Activated CD4-positive, alpha-beta memory T cell treated with anti-CD3 and anti-CD28 coated beads, Interleukin-2, amount 10 ng/mL, durations not matched to agents 7 days and 5 days (primary cell): Measurements from ENCODE around the gene DCTN1. TPM values are rescaled to one million over a fixed set of nuclear protein-coding genes. Genes with fewer than 3 reads are reported as not detected.
A peak's percentile ranks its signal among the peaks of the same experiment; 100 is the strongest.
"Not testable (repeated sequence)": the region's sequence is repeated elsewhere in the genome, so short reads cannot be mapped to it uniquely, and the experiment has no call there.

Experiments used
- CTCF ChIA-PET: fragments of 350-600 bp; sonication (Branson Sonifier 250); formaldehyde crosslinking; loops from one replicate; lab custom pipeline; 2021; ENCODE audit warnings: antibody characterized with exemption, inconsistent platforms; lab: Charles Lee
- POLR2A ChIA-PET: fragments of 350-600 bp; sonication (Branson Sonifier 250); formaldehyde crosslinking; loops from one replicate; lab custom pipeline; 2021; ENCODE audit warnings: antibody characterized with exemption; lab: Charles Lee
- DNase-seq: peaks from one replicate; pipeline ENCODE4 v3.0.0-alpha.2; 2020
- H3K27ac Mint-ChIP-seq: one replicate; pipeline ENCODE4 v1.8.0; 2021; ENCODE audit warnings: mild to moderate bottlenecking, mixed read lengths
- H3K27me3 Mint-ChIP-seq: one replicate; pipeline ENCODE4 v1.8.0; 2021; ENCODE audit warnings: mixed read lengths
- H3K36me3 Mint-ChIP-seq: one replicate; pipeline ENCODE4 v1.8.0; 2021; ENCODE audit warnings: low read depth, mixed read lengths
- H3K4me1 Mint-ChIP-seq: one replicate; pipeline ENCODE4 v1.8.0; 2021; ENCODE audit warnings: mixed read lengths
- H3K4me3 Mint-ChIP-seq: one replicate; pipeline ENCODE4 v1.8.0; 2021; ENCODE audit warnings: mild to moderate bottlenecking, mixed read lengths
- H3K9me3 Mint-ChIP-seq: one replicate; pipeline ENCODE4 v1.8.0; 2021; ENCODE audit warnings: mixed read lengths
- total RNA-seq, 2 experiments: library from RNA; stranded (reverse); gene quantifications; one replicate each; pipeline ENCODE4 v1.2.3, GENCODE V29; 2021

Gene DCTN1
- total RNA-seq = 10 to 100 TPM; 88.9 to 99.7 TPM

- POLR2A ChIA-PET = interaction anchor here (0.8 to 1.2 kb wide), 2 partner anchors 9 to 11 kb away, joined by 3 to 4 read pairs; no protein-coding TSS in a partner anchor
Observed at GRCh38 chr2:74379851-74380789, at the start of gene DCTN1. Gene DCTN1, minus strand, starts transcription at chr2:74380311. Its CDS starts 274 bp downstream, at chr2:74380037.

DNA sequence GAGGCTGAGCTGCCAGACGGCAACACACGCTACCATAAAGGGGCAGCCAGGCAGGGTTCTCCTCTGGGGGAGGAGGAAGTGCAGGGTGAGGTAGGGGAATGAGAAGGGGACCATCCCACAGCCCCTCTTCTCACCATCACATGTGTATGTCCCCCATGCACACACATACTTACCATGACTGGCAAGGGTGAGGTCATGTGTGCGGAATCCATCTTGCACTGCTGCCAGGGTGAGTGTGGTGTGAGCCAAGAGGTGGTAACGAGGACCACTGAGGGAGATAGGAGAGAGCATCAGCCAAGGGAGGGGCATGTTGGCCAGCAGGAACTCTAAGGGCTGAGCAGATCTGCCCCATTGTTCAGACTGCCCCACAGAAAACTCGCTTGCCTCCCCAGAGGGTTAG lies 48.6 kb upstream of the DCTN1 start:
- Mint-ChIP-seq H3K4me3 (no peak overlapping the region), H3K27me3 (no peaks in the 10 kb centered on the region), H3K27ac (no peak overlapping the region), H3K36me3 (peaks cover 18% of the 10 kb centered on the region), H3K4me1 (peaks cover 3% of the 10 kb centered on the region), H3K9me3 (no peaks in the 10 kb centered on the region)
- ChIA-PET POLR2A (no interaction called here), CTCF (no interaction called here)
- no peak for DNase-seq

More at GRCh38 chr2:74379851-74380789, at the start of gene DCTN1:
- CTCF ChIA-PET = interaction anchor here (1.1 to 1.5 kb wide), 3 partner anchors 11 to 130 kb away, joined by 3 to 4 read pairs (median 3); no protein-coding TSS in a partner anchor
- H3K27me3 Mint-ChIP-seq = no peaks in the 10 kb centered on the region
- H3K4me3 Mint-ChIP-seq = no peak within 1 kb of the TSS
- no peak for DNase-seq
- no peak within 1 kb of the TSS for H3K27ac Mint-ChIP-seq
- H3K4me1 Mint-ChIP-seq = peaks cover 22% of the 10 kb centered on the region
- H3K9me3 Mint-ChIP-seq = no peaks in the 10 kb centered on the region
- H3K36me3 Mint-ChIP-seq = peaks cover 18% of the 10 kb centered on the region

DNA sequence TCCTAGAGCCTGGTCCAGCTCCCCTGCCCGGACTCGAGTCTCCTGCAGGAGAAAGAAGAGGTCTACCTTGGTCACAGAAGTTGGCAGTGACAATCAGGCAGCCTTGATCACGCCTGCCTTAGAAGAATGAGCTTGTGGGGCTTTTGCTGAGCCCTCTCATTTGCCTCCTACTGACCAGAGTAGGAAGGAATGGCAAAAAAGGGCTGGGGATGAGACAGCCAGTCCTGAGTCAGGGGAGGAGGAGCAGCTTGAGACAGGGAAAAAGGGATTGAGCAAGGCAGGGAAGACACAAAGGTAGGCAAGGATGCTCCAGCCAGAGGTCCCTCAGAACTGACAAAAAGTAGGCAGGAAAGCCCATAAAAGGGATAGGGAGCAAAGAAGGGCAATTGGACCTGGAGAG lies 47.4 kb upstream of the DCTN1 start:
- H3K4me1 Mint-ChIP-seq = peaks cover 14% of the 10 kb centered on the region
- DNase-seq = no peak
- peaks cover 28% of the 10 kb centered on the region for H3K36me3 Mint-ChIP-seq
- H3K27ac Mint-ChIP-seq = no peak overlapping the region
- ChIA-PET POLR2A (interaction anchor here (1.1 kb wide), 1 partner anchor 27 kb away, joined by 3 read pairs; the partner anchor contains the start of gene INO80B), CTCF (no interaction called here)
- no peak overlapping the region for H3K4me3 Mint-ChIP-seq
- H3K9me3 Mint-ChIP-seq = no peaks in the 10 kb centered on the region
- H3K27me3 Mint-ChIP-seq = no peaks in the 10 kb centered on the region

- Mint-ChIP-seq H3K9me3 (no peaks in the 10 kb centered on the region), H3K27ac (no peak overlapping the region), H3K36me3 (peaks cover 29% of the 10 kb centered on the region), H3K4me3 (no peak overlapping the region), H3K4me1 (peaks cover 21% of the 10 kb centered on the region), H3K27me3 (no peaks in the 10 kb centered on the region)
- no peak for DNase-seq
- POLR2A ChIA-PET = no interaction called here
- CTCF ChIA-PET = no interaction called here
Observed at GRCh38 chr2:74426181-74426758, 46.2 kb upstream of the DCTN1 start.

DNA sequence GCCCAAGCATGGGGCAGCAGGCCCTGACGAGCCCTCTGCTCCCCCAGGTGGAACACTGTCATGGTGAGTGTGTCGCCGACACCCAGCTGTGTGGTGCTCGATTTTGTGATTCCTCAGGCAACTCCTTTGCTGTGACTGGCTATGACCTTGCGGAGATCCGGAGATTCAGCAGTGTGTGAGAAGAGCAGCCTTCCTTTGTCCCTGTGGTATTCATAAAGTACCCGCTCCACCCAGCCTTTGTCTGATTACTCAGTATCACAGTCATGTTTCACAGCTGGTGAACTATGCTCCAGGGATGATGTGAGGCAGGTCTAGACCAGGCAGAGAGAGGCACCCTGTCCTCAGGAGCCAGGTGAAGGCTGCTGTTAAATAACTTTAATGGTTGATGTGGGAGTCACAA lies 45.4 kb upstream of the DCTN1 start:
- H3K4me3 Mint-ChIP-seq = no peak overlapping the region
- no peaks in the 10 kb centered on the region for H3K27me3 Mint-ChIP-seq
- no peaks in the 10 kb centered on the region for H3K9me3 Mint-ChIP-seq
- H3K27ac Mint-ChIP-seq = no peak overlapping the region
- POLR2A ChIA-PET = no interaction called here
- H3K36me3 Mint-ChIP-seq = peaks cover 32% of the 10 kb centered on the region
- DNase-seq = no peak
- peaks cover 25% of the 10 kb centered on the region for H3K4me1 Mint-ChIP-seq
- CTCF ChIA-PET = no interaction called here

DNA sequence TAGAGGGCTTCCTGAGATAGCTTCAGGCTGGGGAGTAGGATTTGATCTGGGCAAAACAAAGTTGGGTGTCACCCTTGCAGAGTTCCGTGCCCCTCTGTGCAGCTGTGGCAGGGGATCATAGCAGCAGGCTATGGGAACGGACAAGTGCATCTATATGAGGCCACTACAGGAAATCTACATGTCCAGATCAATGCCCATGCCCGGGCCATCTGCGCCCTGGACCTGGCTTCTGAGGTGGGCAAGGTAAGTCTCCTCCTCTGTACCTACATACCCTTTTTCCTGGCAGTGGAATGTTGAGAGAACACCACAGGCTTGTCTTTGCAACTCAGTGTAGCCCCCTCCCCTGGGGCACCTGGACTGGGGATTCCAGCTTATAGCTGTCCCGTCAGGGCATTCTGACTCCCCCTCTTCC lies 44.9 kb upstream of the DCTN1 start:
- Mint-ChIP-seq H3K9me3 (no peaks in the 10 kb centered on the region), H3K27ac (no peak overlapping the region), H3K4me3 (no peak overlapping the region), H3K27me3 (peaks cover 4% of the 10 kb centered on the region), H3K36me3 (peaks cover 32% of the 10 kb centered on the region), H3K4me1 (peaks cover 29% of the 10 kb centered on the region)
- ChIA-PET CTCF (no interaction called here), POLR2A (interaction anchor here (0.6 kb wide), 1 partner anchor 120 kb away, joined by 3 read pairs; no protein-coding TSS in a partner anchor)
- no peak for DNase-seq

GRCh38 chr2:74424139-74424992 lies 44.3 kb upstream of the DCTN1 start:
- Mint-ChIP-seq H3K36me3 (peaks cover 32% of the 10 kb centered on the region), H3K4me1 (peaks cover 29% of the 10 kb centered on the region), H3K4me3 (no peak overlapping the region), H3K27me3 (peaks cover 4% of the 10 kb centered on the region), H3K27ac (no peak overlapping the region), H3K9me3 (no peaks in the 10 kb centered on the region)
- no peak for DNase-seq
- POLR2A ChIA-PET = interaction anchor here (0.6 kb wide), 1 partner anchor 120 kb away, joined by 3 read pairs; no protein-coding TSS in a partner anchor
- CTCF ChIA-PET = no interaction called here

DNA sequence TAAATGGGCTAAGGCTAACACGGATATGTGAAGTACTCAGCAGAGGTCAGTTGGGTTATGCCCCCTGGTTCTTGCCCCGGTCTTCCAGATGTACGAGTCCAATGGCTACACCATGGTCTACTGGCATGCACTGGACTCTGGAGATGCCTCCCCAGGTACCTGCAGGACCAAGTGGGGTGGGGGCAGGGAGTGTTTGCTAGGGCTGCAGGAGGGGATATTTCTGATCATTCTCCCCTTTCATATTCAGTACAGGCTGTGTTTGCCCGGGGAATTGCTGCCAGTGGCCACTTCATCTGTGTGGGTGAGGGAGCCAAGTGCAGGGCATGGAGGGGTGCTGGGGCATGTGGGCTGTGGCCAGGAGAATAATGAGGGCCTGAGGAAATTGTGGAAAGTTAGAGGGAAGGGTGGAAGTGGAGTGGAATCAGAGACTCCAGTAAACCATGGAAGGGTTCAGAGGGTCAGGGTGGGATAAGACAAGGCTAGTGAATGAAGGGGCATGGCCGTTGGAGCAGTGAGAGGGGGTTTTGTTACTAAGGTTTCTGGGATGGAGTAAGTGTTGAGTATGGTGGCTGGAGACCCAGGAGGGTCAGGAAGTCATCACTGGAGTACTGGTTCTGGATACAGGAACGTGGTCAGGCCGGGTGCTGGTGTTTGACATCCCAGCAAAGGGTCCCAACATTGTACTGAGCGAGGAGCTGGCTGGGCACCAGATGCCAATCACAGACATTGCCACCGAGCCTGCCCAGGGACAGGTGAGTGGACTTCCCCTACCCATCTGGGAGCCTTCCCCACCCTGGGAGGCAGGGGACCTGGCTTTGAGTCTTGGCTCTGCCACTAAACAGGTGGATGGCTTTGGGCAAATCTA lies 43.4 kb upstream of the DCTN1 start:
- CTCF ChIA-PET = interaction anchor here (3.1 kb wide), 1 partner anchor 30 kb away, joined by 23 read pairs; the partner anchor contains the start of gene INO80B
- peak overlapping the region; percentile 95 for H3K27ac Mint-ChIP-seq
- POLR2A ChIA-PET = no interaction called here
- peak overlapping the region; percentile 94 for H3K4me3 Mint-ChIP-seq
- H3K27me3 Mint-ChIP-seq = peaks cover 4% of the 10 kb centered on the region
- H3K36me3 Mint-ChIP-seq = peaks cover 32% of the 10 kb centered on the region
- peaks cover 29% of the 10 kb centered on the region for H3K4me1 Mint-ChIP-seq
- no peak for DNase-seq
- H3K9me3 Mint-ChIP-seq = no peaks in the 10 kb centered on the region

GRCh38 chr2:74421221-74421870 lies 41.2 kb upstream of the DCTN1 start, which contains the start of the genes C2orf81 and WDR54:
Gene C2orf81, minus strand, starts transcription at chr2:74421619. Its CDS starts 59 bp downstream, at chr2:74421560.
Gene WDR54, plus strand, starts transcription at chr2:74421730. Its CDS starts 424 bp downstream, at chr2:74422154.
- H3K4me3 Mint-ChIP-seq = peak within 1 kb of the TSS; percentile 94
- peak within 1 kb of the TSS; percentile 95 for H3K27ac Mint-ChIP-seq
- H3K27me3 Mint-ChIP-seq = peaks cover 10% of the 10 kb centered on the region
- ChIA-PET CTCF (interaction anchor here (0.9 to 3.1 kb wide), 7 partner anchors 30 to 164 kb away, joined by 3 to 23 read pairs (median 6); partner anchors contain the start of genes CCDC142, INO80B and TTC31), POLR2A (interaction anchor here (0.6 to 2.8 kb wide), 13 partner anchors 19 to 431 kb away, joined by 3 to 31 read pairs (median 4); partner anchors contain the start of genes AUP1, HTRA2, INO80B and MRPL53)
- H3K4me1 Mint-ChIP-seq = peaks cover 29% of the 10 kb centered on the region
- no peaks in the 10 kb centered on the region for H3K9me3 Mint-ChIP-seq
- peak; percentile 96 for DNase-seq
- H3K36me3 Mint-ChIP-seq = peaks cover 32% of the 10 kb centered on the region

- Mint-ChIP-seq H3K4me1 (peaks cover 33% of the 10 kb centered on the region), H3K27ac (peak overlapping the region; percentile 95), H3K4me3 (peak overlapping the region; percentile 94), H3K36me3 (peaks cover 29% of the 10 kb centered on the region)
- H3K9me3 Mint-ChIP-seq, DNase-seq, H3K27me3 Mint-ChIP-seq: not testable (repeated sequence)
- CTCF ChIA-PET = interaction anchor here (0.9 to 3.1 kb wide), 6 partner anchors 29 to 111 kb away, joined by 3 to 23 read pairs (median 6); partner anchors contain the start of genes CCDC142, INO80B and TTC31
- POLR2A ChIA-PET = interaction anchor here (0.7 to 2.8 kb wide), 9 partner anchors 19 to 168 kb away, joined by 3 to 31 read pairs (median 4); partner anchors contain the start of genes AUP1, HTRA2, INO80B and MRPL53
Observed at GRCh38 chr2:74420443-74421103, 40.5 kb upstream of the DCTN1 start.
